ENCODE results near the gene LYG2.
"Not testable (repeated sequence)": the region's sequence is repeated elsewhere in the genome, so short reads cannot be mapped to it uniquely, and the experiment has no call there.

LYG2 gene

DNA sequence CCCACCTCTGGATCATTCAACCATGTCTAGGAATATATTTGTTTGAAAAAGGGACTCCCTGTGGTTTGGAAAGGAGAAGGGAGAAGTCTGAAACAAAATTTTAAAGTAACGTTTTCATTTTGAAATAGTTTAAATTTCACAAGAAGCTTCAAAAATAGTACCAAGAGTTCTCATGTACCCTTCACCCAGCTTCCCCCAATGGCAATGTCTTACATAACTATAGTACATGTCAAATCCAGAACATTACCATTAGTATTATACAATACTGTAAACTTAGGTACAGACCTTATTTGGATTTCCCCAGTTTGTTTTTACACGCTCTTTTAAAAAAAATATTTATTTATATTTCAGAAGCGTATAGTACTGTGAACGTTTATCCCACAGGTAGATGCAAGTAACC, 4.0 kb upstream of the LYG2 start:
- no peak overlapping the region for H3K4me3 ChIP-seq (replicated peaks; ENCODE audit: low read depth, low read length)
- no peak for TF ChIP-seq CTCF (IDR thresholded peaks at IDR 0.05; ENCODE audit: insufficient read depth, low read length, poor library complexity, severe bottlenecking)
- H3K36me3 ChIP-seq (ENCODE audit: control insufficient read depth, insufficient read depth, low read length): no peaks in the 10 kb centered on the region
- no peak for DNase-seq (ENCODE audit: extremely low read depth, insufficient read length)
- H3K27me3 ChIP-seq (replicated peaks; ENCODE audit: control insufficient read depth, insufficient read depth, low read length): no peaks in the 10 kb centered on the region

- no peak for TF ChIP-seq CTCF (IDR thresholded peaks at IDR 0.05; ENCODE audit: insufficient read depth, low read length, poor library complexity, severe bottlenecking)
- H3K36me3 ChIP-seq (ENCODE audit: control insufficient read depth, insufficient read depth, low read length): no peaks in the 10 kb centered on the region
- no peak overlapping the region for H3K4me3 ChIP-seq (replicated peaks; ENCODE audit: low read depth, low read length)
- no peaks in the 10 kb centered on the region for H3K27me3 ChIP-seq (replicated peaks; ENCODE audit: control insufficient read depth, insufficient read depth, low read length)
- no peak for DNase-seq (ENCODE audit: extremely low read depth, insufficient read length)
These were observed 1.2 kb upstream of the LYG2 start for GRCh38 chr2:99256677-99257076.

DNA sequence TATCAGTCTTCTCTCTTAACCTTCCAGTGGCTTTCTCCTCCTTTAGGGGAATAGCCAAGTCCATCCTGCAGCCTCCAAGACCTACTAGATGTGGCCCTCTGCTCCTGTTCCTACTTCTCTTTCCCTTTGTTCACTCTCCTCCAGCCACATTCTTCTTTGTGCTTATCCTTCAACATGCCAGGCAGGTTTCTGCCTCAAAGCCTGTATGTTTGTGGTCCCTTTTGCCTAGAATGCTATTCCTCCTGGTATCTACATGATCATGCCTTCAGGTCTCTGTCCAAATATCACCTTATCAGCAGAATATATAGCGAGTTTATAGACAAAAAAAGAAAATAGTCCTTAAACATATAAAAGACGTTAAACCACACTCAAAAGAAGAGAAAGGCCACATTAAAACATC, 5.5 kb downstream of the LYG2 start:
- Histone ChIP-seq H3K27me3 (replicated peaks; ENCODE audit: control insufficient read depth, insufficient read depth, low read length) (no peaks in the 10 kb centered on the region), H3K36me3 (ENCODE audit: control insufficient read depth, insufficient read depth, low read length) (no peaks in the 10 kb centered on the region), H3K4me3 (replicated peaks; ENCODE audit: low read depth, low read length) (no peak overlapping the region)
- DNase-seq (ENCODE audit: extremely low read depth, insufficient read length): no peak
- no peak for TF ChIP-seq CTCF (IDR thresholded peaks at IDR 0.05; ENCODE audit: insufficient read depth, low read length, poor library complexity, severe bottlenecking)

- DNase-seq (ENCODE audit: extremely low read depth, insufficient read length): no peak
- TF ChIP-seq CTCF (IDR thresholded peaks at IDR 0.05; ENCODE audit: insufficient read depth, low read length, poor library complexity, severe bottlenecking): no peak
These were observed 13.3 kb downstream of the LYG2 start for GRCh38 chr2:99242151-99242550.

GRCh38 chr2:99240431-99240830, 15.0 kb downstream of the LYG2 start:
- Histone ChIP-seq H3K27me3 (replicated peaks; ENCODE audit: control insufficient read depth, insufficient read depth, low read length) (no peaks in the 10 kb centered on the region), H3K4me3 (replicated peaks; ENCODE audit: low read depth, low read length) (no peak overlapping the region), H3K36me3 (ENCODE audit: control insufficient read depth, insufficient read depth, low read length) (no peaks in the 10 kb centered on the region)
- no peak for TF ChIP-seq CTCF (IDR thresholded peaks at IDR 0.05; ENCODE audit: insufficient read depth, low read length, poor library complexity, severe bottlenecking)
- no peak for DNase-seq (ENCODE audit: extremely low read depth, insufficient read length)

More at GRCh38 chr2:99242151-99242550, 13.3 kb downstream of the LYG2 start:
- H3K4me3 ChIP-seq (replicated peaks; ENCODE audit: low read depth, low read length): no peak overlapping the region
- no peaks in the 10 kb centered on the region for H3K36me3 ChIP-seq (ENCODE audit: control insufficient read depth, insufficient read depth, low read length)
- no peaks in the 10 kb centered on the region for H3K27me3 ChIP-seq (replicated peaks; ENCODE audit: control insufficient read depth, insufficient read depth, low read length)

DNA sequence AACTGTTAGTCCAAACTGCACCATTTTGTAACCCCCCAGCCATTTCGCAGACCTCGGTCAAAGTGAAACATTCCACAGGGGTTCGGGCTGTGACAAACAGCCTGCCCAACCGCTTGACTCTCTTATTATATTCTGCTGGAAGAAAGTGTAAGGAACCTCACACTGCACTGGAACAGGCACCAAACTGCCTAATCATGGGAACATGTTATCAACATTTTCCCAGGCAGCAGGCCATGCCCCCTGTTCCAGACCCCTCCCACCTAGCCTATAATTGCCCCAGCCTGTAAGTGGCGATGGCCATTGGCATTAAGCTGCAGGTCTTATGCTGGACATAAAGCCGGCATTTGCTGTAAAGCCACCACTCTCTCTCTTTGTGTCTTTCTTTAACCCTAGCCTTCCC, 16.9 kb downstream of the LYG2 start:
- no peak for TF ChIP-seq CTCF (IDR thresholded peaks at IDR 0.05; ENCODE audit: insufficient read depth, low read length, poor library complexity, severe bottlenecking)

GRCh38 chr2:99233177-99233576, 22.3 kb downstream of the LYG2 start:
- H3K36me3 ChIP-seq (ENCODE audit: control insufficient read depth, insufficient read depth, low read length); DNase-seq (ENCODE audit: extremely low read depth, insufficient read length); H3K4me3 ChIP-seq (replicated peaks; ENCODE audit: low read depth, low read length); H3K27me3 ChIP-seq (replicated peaks; ENCODE audit: control insufficient read depth, insufficient read depth, low read length): not testable (repeated sequence)

More for the DNA sequence above, 16.9 kb downstream of the LYG2 start:
- H3K36me3 ChIP-seq (ENCODE audit: control insufficient read depth, insufficient read depth, low read length): no peaks in the 10 kb centered on the region
- no peak for DNase-seq (ENCODE audit: extremely low read depth, insufficient read length)
- H3K4me3 ChIP-seq (replicated peaks; ENCODE audit: low read depth, low read length): no peak overlapping the region
- H3K27me3 ChIP-seq (replicated peaks; ENCODE audit: control insufficient read depth, insufficient read depth, low read length): no peaks in the 10 kb centered on the region
